ENCODE data around the gene CYLD. TPM values are rescaled to one million over a fixed set of nuclear protein-coding genes. Genes with fewer than 3 reads are reported as not detected.

Gene CYLD
- total RNA-seq, 1 donor from 2014 or later = 27.5 TPM

GRCh38 chr16:50804290-50804907, 62.5 kb downstream of the CYLD start:
- ATAC-seq = no peak

GRCh38 chr16:50806099-50807062, 64.5 kb downstream of the CYLD start:
- ATAC-seq (peak; percentile 93), DNase-seq (ENCODE audit: missing footprints) (peak; percentile 87)
- intact Hi-C loops (cut with DNase I) = loop anchor here (2.0 to 10.0 kb wide), 3 partner anchors 140 to 782 kb away; partner anchors contain the start of gene CNEP1R1

More at GRCh38 chr16:50804290-50804907, 62.5 kb downstream of the CYLD start:
- intact Hi-C loops (cut with DNase I) = loop anchor here (10.0 kb wide), 2 partner anchors 590 to 780 kb away; partner anchors contain the start of gene CNEP1R1
- DNase-seq (ENCODE audit: missing footprints) = no peak

GRCh38 chr16:50808929-50809538, 67.1 kb downstream of the CYLD start:
- ATAC-seq (no peak), DNase-seq (ENCODE audit: missing footprints) (no peak)
- intact Hi-C loops (cut with DNase I) = loop anchor here (10.0 kb wide), 2 partner anchors 594 to 784 kb away; partner anchors contain the start of gene CNEP1R1

- no peak for DNase-seq (ENCODE audit: missing footprints)
- intact Hi-C loops (cut with DNase I) = loop anchor here (10.0 kb wide), 2 partner anchors 595 to 785 kb away; partner anchors contain the start of gene CNEP1R1
- no peak for ATAC-seq
These were observed 67.7 kb downstream of the CYLD start for GRCh38 chr16:50809561-50809960.

- intact Hi-C loops (cut with DNase I) = no loop called here
- ATAC-seq = no peak
- DNase-seq (ENCODE audit: missing footprints) = no peak
These were observed 68.5 kb downstream of the CYLD start for GRCh38 chr16:50810241-50810965.

GRCh38 chr16:50812046-50812445, 70.2 kb downstream of the CYLD start:
- ATAC-seq (no peak), DNase-seq (ENCODE audit: missing footprints) (no peak)
- intact Hi-C loops (cut with DNase I) = no loop called here

GRCh38 chr16:50812876-50813466, 71.1 kb downstream of the CYLD start:
- ATAC-seq (no peak), DNase-seq (ENCODE audit: missing footprints) (no peak)
- intact Hi-C loops (cut with DNase I) = no loop called here

- intact Hi-C loops (cut with DNase I) = no loop called here
- ATAC-seq (no peak), DNase-seq (ENCODE audit: missing footprints) (no peak)
These were observed 72.2 kb downstream of the CYLD start for GRCh38 chr16:50814052-50814451.

GRCh38 chr16:50814541-50814940, 72.7 kb downstream of the CYLD start:
- ATAC-seq = no peak
- intact Hi-C loops (cut with DNase I) = no loop called here
- DNase-seq (ENCODE audit: missing footprints) = no peak

GRCh38 chr16:50815382-50815781, 73.5 kb downstream of the CYLD start:
- intact Hi-C loops (cut with DNase I) = no loop called here
- ATAC-seq (no peak), DNase-seq (ENCODE audit: missing footprints) (no peak)

- intact Hi-C loops (cut with DNase I) = no loop called here
- DNase-seq (ENCODE audit: missing footprints) (no peak), ATAC-seq (no peak)
These were observed 75.1 kb downstream of the CYLD start for GRCh38 chr16:50816901-50817555.

- intact Hi-C loops (cut with DNase I) = no loop called here
- DNase-seq (ENCODE audit: missing footprints) (no peak), ATAC-seq (no peak)
These were observed 76.5 kb downstream of the CYLD start for GRCh38 chr16:50818380-50818779.

GRCh38 chr16:50819706-50820105, 77.8 kb downstream of the CYLD start:
- intact Hi-C loops (cut with DNase I) = no loop called here
- no peak for ATAC-seq
- DNase-seq (ENCODE audit: missing footprints) = no peak

- ATAC-seq = no peak
- DNase-seq (ENCODE audit: missing footprints) = no peak
- intact Hi-C loops (cut with DNase I) = no loop called here
These were observed 78.3 kb downstream of the CYLD start for GRCh38 chr16:50820225-50820624.

- DNase-seq (ENCODE audit: missing footprints) (no peak), ATAC-seq (no peak)
- intact Hi-C loops (cut with DNase I) = no loop called here
These were observed 79.7 kb downstream of the CYLD start for GRCh38 chr16:50821586-50821985.

GRCh38 chr16:50822671-50823070, 80.8 kb downstream of the CYLD start:
- ATAC-seq = no peak
- DNase-seq (ENCODE audit: missing footprints) = no peak
- intact Hi-C loops (cut with DNase I) = no loop called here

- DNase-seq (ENCODE audit: missing footprints) (no peak), ATAC-seq (no peak)
- intact Hi-C loops (cut with DNase I) = no loop called here
These were observed 85.0 kb downstream of the CYLD start for GRCh38 chr16:50826797-50827316.

All from Right ventricle myocardium inferior (tissue), 1 donor.